HG02981 (cell line): ENCODE measurements around the gene PPP1R36.

Experiments used
- ATAC-seq: cut with Tn5 transposase; IDR thresholded peaks from one replicate; pipeline ENCODE4 v1.9.1; 2021; ENCODE audit warnings: mild to moderate bottlenecking, moderate library complexity; ENCODE audit not compliant: unreplicated experiment

PPP1R36 gene, protein sequence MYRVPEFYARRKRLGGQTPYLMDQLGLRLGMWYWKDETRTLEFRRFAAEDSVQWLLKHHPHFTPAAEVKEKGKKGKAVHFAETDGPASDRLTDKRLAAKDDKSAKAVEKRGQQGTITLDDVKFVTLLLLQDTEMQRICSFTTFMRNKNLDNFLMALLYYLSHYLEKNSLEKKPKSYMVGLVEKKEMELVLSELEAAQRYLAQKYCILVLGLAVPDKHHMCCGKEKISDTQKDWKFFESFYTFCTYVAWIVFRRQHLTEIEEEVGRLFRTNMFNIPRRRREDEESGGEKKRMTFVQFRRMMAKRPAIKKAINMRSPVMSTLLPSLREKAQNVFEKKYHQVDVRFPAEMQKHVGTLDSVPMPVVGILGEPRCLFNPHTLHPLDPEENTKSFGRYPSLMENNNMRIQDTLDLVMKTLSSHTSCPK

DNA sequence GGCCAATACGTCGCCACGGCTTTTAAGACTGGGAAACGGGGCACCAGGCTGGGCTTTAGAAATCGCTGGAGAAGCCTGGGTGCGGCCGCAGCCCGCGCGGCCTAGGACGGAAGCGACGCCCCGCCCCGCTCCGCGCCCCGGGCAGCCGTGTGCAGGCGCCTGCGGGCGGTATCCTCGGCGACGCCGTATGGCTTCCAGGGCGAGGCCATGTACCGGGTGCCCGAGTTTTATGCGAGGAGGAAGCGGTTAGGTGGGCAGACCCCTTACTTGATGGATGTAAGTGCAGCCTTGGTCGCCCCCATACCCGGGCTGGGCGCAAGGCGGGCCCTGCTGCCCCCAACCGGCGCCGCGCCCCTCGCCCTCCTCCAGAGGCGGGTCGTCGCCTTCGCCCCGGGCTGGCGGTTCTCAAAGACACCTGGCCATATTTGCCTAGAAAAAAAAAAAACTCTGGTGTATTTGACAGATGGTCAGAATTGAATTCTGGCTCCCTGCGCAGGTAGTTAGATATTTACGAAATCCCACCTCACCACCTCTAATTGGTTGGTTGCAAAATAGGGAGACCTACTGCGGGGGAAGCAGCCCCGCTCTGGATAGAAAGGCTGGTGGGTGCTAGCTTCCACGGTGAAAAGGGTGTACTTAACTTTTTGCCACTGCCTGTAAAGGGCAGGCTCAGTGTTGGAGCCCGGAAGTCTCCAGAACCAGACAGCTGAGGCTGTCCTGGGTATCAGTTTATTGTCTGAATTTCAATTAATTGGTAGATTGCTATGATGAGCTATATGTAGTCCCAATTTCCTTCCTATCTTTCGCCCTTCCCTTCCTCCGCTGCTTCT, at the start of gene PPP1R36:
Gene PPP1R36, plus strand, starts transcription at position 171 of the 830 bp plus-strand sequence. Its CDS starts 37 bp downstream, at position 208.
- no peak for ATAC-seq

DNA sequence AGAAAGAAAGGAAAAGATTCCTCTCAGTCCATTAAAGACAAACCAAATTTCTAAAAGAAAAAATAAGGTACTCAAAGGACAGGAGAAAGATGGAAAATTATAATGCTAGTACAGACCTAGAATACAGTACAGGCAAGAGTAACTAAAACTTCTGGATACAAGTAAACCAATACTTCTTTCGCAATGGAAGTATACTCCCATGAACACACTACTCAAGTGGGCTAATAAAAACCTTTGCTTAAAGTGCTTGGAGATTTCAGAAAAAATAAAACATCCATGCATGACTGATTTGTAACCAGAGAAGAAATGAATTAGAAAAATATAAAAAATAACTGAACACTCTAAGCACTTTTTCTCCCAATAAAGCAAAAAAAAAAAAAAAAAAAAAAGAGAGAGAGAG, 49.7 kb upstream of the PPP1R36 start:
- ATAC-seq = no peak

DNA sequence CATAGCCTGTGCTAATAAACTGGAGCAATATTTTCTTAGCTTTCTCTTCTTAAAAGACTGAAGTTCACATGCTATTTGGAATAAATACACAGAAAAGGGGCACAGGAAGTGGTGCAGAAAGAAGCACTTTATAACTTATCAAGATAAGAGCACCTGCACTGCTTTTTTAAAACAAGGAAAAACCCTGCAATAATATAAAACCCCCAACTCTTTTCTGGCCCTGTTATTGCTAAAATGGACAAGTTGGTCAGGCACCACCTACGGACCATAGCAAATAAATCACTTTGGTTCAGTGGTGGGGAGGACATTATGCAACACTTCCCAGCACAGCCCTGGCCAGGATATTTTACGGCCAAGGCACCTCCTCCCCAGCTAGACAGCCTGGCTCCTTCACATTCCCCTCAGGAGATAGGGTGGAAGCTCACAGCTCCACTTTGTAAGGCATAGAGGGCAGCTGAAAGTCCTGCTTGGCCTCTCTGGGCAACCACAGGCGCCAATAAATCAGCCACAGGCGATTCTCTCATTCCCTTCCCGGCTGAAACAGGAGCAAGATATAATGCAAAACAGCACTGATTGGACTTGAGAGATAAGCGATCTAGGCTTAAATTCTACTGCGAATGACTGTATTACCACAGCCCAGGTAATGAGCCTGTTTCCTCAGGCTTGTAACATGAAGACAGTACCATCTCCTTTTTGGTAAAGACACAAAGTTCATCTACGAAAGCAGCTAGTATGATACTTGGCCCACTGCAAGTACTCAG, 48.2 kb upstream of the PPP1R36 start:
- no peak for ATAC-seq

DNA sequence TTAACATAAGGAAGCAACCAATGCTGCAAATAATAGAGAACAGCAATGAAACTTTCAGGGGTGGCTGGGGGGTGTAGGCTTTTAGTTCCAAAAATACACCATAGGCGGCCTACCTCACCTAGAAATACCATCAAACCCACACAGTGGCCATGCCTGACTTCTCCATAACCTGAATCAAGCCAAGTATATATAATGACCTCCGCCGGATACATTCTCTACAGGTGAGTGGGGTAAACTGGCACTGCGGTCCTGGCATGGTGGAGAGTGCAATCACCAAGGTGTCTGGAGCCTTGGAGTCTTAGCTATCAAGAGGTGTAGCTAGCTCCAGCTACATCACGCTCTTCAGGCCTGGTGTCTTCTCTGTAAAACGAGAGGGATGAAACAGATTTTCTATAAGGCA, 47.3 kb upstream of the PPP1R36 start:
- no peak for ATAC-seq

DNA sequence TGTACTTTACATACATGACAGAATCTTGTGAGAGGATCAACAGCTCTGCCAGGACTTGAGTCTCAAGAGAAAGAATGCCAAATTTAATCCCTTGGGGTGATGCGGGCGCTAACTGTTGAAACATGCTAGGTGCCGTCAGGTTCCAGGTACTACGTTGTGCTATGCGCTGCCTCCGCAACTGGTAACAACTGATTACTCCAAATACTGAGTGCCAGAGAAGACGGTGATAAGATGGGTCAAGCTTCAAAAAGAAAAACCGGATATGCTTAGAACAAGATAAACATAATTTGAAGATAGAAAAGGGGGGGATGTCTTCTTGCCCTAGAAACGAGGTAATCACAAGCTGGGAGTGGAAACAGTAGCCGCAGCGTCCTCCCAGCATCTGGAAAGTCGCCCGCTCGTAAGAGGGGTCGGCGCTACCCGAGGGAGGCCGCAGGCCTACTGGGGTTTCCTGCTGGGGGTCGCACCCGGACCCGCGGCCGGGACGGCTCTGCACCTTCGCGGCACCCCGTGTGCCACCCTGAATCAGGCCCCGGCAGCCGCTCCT, 46.8 kb upstream of the PPP1R36 start:
- no peak for ATAC-seq

DNA sequence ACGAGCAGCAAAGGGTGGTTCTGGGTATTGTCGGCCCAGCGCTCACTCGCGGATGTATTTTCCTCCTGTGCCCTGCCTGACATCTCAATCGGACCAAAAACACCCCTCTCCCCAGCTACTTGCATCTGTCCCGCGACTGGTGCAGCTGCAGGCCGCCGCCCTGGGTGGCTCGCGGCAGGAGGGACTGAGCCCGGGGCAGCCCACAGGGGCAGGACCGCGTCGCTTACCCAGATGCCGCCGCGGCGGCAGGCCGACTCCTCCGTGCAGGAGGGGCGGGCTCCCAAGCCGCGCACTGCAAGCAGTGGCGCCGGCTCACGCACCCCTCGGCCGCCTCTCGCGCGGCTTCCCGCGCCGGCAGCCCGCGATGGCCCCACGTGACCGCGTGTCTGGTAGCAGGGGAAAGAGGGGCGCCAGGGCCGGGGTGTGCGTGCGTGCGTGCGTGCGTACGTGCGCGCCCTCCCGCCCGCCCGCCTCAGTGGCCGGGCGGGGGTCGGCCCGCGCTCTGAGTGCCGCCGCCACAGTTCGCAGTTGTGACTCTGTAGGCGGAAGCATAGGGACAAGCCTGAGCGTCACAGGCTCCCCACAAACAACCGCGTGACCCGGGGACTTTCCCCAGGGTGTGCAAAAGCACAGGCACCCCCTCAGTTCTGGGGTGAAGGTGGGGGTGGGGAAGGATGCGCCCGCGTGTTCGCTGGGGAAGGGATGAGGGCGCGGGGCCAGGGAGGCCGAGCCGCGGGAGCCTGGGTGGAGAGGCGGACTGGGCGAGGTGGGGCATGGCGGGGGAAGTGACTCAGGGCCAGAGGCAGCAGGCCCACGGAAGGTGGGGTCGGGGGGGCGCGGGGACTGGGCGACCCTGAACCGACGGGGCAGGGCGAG, 46.1 kb upstream of the PPP1R36 start, which contains the start of gene ZBTB25:
Gene ZBTB25, minus strand, starts transcription at position 405 of the 876 bp plus-strand sequence. CDS start 13,305 bp downstream, outside the sequence.
- peak; percentile 53 for ATAC-seq

DNA sequence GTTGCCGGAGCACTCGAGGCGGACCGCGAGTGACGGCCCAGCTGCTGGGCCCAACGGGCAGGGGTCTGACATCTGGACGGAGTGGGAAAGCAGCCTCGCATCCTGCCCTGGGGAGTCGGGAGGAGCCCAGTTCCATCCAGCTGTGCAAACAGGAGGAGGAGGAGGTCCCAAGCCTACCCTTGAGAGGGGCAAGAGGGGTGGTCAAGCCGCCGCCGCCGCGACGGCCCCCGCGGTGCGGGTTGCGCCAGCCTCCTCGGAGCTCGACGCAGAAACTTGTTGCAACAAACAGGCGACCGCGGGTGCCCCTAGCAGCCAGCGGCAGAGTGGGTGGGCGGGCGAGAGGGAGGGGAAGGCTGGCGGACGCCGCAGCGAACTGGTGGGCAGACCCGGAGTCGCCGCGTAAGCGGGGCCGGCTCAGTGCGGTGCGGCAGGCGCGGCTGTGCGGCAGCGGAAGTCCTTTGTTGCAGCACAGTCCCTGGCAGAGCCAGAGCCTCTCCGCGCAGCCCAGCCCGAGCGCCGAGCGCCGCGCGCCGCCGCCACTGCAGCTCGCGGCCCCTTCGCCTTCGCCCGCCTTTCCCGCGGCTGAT, 45.4 kb upstream of the PPP1R36 start, which contains the start of gene ZBTB1:
Gene ZBTB1, plus strand, starts transcription at position 461 of the 587 bp plus-strand sequence. CDS start 16,735 bp downstream, outside the sequence.
- ATAC-seq = peak; percentile 18

DNA sequence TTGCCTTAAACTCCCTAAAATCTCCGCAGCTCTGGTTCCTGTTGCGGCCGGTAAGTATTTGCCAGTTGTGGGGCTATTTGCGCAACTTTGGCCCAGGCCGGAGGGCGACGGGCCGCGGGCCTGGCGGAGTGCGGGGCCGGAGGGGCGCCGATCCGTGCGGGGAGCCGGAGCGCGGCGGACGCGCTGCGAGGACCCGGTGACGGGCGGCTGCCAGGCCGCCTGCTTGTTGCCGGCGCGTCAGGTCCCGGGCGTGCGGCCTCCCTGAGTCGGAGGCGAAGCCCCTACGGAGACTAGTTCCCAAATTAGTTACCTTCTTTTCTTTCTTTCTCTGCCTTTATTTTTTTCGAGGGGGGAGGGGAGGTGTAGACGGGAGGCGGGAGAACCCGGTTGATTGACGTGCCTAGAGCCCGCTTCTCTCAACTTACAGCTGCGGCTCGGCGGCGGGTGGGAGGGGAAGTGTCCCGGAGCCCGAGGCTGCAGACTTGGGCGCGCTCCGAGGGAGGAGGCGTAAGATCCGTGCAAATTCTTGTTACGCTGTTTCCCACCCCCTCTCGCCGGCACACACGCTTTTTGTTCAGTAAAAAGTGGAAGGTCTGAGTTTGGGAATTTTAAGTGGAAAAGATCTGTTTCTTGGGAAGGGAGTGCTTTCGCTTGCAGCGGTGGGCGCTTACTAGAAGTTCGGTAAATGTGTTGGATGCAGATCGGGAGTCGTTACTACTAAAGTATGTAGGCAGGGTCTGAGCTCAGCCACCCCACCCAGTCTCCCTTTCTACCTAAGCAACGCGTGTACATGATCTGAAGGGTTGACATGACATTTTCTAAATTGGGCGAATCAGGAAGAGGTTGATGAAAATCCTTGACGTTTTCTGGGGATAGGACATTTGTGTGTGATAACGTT, 44.6 kb upstream of the PPP1R36 start:
- peak; percentile 21 for ATAC-seq

DNA sequence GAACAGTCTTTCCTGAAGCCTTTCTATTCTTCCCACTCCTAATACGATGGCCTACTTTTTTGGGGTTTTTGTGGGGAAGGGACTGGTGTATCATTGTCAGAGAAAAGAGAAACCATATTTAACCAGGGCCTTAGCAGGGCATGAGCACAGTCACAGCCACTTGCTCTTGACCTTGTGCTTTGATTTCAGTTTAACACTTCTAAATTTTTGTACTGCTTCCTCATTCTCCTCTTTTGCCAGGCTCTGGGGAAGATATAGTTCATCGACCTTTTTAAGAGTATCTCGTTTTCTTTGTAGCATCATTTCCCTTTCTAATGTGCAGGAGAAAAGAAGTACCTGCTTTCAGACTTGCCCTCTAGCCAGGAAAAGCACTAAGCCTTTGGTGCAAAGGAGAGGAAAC, 43.0 kb upstream of the PPP1R36 start:
- ATAC-seq = no peak

DNA sequence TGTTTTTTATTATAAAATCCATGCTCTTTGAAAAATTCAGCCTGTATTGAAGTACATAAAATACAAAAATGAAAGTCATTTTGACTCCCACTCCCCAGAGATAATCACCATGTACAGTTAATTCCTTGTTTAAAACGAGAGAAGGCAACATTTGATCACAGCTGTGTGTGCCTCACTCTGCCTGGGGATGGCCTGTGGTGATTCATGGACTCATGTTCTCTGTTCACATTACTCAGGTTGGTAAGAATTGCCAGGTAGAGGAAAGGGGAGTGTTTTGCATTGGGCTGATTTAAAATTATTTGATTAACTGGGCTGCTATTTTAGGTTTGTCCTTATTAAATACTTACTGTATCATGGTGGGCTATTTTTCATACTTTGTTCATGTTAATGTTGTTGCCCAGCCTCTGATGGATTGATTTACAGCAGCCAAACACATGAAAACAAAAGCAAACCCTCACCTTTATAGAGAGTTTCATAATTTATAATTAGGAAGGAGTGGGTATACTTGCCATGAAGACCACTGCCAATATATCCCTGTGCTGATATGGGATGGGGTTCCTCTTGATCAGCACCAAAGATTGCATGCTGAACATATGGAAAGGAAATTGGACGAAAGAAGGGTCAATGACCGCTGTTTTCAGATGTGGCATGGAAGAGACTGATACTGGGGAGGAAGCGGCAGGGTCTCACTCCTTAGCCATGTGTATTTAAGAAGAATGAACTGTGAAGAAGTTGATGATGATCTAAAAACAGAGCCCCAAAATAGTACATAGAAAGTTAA, 42.2 kb upstream of the PPP1R36 start:
- no peak for ATAC-seq

DNA sequence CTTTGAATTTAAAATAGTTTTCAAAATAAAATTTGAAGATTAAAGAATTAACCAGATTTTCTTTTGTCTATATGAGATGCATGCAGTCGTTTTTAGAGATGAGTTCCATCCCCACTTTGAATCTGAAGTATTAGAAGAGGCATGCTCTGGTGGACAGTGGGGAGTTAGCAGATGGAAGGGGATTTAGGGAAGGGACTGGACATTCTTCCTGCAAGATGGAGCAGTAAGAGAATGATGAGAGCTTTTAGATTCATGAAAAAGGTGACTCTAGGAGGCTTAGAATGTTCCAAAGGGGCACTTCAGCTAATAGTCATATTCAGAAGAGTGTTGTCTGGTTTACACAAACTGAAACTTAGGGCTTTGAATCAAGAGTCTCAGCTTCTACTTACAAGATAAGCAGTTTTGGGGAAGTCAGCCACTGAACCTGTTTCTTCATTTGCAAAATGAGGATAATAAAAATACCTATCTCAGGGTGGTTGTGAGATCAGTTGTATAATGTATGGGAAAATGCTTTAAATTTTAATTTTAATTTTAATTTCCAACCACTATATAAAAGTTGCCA, 41.5 kb upstream of the PPP1R36 start:
- ATAC-seq = no peak

DNA sequence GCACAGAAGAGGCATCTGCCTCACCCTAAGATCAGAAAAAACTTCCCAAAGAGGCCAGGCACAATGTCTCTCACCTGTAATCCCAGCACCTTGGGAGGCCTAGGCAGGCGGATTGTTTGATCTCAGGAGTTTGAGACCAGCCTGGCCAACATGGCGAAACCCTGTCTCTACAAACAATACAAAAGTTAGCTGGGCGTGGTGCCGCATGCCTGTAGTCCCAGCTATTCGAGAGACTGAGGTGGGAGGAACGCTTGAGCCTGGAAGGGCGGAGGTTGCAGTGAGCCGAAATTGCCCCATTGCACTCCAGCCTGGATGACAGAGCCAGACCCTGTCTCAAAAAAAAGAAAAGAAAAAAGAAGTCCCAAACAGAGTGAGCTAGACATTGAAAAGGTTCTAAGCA, 40.7 kb upstream of the PPP1R36 start:
- no peak for ATAC-seq

DNA sequence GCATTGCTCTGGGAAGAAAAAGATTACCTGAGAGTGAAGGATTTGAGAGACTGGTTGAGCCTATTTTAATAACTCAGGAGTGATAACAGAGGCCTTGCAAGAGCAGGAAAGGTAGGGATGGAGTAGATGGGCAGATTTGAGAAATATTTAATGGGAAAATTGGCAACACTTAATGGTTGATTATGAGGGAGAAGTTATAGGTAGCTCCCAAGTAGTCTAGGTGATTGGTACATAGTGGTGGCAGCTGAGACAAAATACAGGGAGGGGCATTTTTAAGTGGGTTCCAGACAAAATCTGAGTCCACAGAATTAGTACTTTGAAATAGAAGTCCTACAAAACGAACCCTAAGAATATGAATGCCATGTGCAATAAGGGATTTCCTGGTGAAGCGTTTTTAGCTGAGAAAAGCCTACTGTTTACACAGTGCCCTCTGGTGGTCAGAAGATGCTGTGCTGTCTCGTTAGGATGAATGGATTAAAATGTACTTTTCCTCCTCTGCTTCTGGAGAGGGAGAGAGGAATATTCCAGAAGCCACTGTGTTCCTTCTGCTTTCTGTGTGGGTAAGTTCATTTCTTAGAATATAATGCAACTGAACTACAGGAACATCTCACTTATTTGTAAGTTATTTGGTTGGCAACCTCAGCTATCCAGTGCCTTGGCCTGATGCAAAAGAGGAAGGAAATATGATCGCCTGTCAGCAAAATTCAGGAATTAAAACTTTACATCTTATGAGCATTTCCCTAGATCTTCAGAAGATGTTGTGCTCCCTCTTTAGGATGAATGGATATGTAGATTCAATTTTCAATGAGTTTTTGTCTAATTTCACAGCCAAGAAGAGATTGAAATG, 38.7 kb upstream of the PPP1R36 start:
- no peak for ATAC-seq

DNA sequence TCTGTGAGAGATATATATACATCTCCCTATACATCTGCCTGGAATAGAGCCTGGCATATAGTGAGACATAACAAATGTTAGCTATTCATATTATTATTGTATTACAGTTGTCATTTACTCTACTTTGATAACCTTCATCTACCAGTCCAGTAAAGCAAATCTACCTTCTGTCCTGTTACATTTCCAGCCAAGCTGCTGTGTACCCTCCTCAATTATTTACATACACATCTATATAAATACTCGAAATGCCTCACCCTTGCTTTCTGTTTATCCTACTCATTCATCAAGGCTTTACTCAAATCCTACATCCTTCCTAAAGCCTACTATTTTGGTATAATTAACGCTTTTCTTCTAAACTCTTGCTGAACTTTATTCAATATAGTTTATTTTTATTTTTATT, 36.5 kb upstream of the PPP1R36 start:
- no peak for ATAC-seq

DNA sequence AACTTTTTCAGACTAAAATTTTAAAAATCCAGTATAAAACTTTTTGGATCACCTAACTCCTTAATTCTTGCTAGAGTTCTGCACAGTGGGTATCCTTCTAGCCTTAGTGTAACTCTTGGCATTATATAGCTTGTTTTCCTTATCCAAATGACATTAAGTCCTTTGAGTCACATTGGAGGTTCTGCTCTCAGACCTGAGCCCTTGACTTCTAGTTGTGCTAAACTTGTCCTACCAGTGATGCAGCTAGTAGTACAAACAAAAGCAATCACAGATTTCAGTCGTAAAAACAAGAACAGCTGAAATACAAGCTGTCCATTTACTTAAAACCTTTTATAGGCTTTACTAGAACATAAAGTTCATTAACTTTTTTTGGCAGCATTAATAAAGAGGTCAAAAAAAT, 34.7 kb upstream of the PPP1R36 start:
- ATAC-seq = no peak

DNA sequence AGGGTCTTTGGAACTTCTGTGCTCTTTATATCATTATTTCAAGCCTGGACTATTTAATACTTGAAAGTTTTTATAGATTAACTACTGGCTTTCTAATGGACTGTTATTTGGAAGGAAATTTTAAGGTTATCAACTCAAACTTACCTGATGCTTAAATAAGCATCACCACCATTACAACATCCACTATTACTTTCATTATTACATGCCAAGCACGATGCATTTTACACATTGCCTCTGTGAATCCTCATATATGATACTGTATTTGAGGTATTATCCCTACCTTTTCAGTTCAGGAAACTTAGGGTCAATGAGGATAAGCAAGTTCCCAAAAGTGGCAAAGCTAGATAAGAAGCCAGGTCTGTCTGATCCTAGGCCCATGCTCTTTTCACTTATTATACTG, 32.8 kb upstream of the PPP1R36 start:
- no peak for ATAC-seq
